DMS153 treated with DMSO at 0.1 percent for 48 hours (cell line): Measurements from ENCODE around the gene UBA5.
A peak's percentile ranks its signal among the peaks of the same experiment; 100 is the strongest.
"Not testable (repeated sequence)": the region's sequence is repeated elsewhere in the genome, so short reads cannot be mapped to it uniquely, and the experiment has no call there.

Experiments used
- DNase-seq: peaks from one replicate; lab custom pipeline; 2025; ENCODE audit not compliant: unreplicated experiment; lab: John Stamatoyannopoulos, UW

The UBA5 gene

DNA sequence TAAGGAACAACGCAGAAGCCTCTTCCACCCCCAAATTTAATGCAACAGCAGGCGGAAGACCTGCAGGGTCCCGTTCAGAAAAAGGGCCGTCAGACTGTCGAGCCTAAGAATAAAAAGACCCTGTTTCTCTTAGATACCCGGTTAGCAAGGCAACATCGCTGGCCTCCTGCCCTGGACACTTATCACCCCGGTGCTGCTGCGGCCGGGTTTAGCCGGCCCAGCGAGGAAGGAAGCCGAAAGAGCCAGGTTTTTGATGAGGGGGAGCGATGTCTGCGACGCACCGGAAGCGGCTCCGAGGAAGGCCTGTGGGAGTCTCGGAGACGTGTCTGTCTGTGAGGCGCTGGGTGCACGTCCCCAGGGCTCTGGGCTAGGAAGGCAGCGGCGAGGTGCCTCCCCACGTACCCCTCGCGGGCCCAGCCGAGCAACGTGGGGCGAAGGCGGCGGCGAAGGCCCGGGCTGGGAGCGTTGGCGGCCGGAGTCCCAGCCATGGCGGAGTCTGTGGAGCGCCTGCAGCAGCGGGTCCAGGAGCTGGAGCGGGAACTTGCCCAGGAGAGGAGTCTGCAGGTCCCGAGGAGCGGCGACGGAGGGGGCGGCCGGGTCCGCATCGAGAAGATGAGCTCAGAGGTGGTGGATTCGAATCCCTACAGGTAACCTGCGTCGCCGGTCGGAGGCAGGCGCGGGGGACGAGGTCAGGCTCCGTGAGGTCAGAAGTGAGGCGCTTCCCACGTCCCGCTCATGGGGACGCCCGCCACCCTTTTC is at the start of gene UBA5:
TSS of gene UBA5 (plus strand) at position 278 of the 759 bp plus-strand sequence. CDS start at position 487, 209 bp downstream.
- peak; percentile 43 for DNase-seq

DNA sequence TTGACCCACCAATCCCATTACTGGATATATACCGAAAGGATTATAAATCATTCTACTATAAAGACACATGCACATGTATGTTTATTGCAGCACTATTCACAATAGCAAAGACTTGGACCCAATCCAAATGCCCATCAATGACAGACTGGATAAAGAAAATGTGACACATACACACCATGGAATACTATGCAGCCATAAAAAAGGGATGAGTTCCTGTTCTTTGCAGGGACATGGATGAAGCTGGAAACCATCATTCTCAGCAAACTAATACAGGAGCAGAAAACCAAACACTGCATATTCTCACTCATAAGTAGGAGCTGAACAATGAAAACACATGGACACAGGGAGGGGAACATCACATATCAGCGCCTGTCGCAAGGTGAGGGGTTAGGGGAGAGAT is 44.8 kb upstream of the UBA5 start:
- DNase-seq: not testable (repeated sequence)

DNA sequence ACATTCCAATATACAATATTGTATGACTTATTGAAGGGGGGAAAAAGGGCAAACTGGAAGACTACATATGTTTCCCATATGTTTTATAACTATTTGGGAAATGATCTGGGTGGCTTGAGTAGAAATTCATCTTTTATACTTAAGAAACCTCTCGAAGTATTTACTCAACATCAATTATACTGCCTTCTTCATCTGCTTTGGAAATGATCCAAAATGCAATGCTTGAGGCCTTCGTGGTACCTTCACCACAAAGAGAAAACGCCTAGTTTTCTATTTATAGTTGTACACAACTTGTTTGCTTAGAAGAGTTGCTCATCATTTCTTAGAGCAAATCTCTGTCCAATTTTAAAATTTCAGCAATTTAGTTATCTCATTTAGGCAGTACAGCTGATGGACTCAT is 44.2 kb upstream of the UBA5 start:
- no peak for DNase-seq

DNA sequence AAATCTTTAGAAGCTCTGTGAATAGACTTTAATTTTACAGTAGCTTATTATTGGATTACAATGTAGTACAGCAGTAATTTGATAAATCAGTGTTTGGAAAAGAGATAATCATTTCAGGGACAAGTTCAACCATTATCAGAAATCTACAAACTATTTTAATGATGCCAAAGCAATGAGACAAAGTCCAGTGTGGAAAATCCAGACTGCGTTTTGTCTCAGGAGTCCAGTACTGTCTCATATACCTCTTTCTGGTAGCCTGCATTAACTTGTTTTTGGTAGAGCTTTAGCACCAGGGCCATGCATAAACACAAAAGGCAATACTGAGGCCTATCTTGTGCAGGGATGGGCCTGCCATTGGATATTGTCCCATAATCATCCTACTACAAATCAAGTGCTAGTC is 43.3 kb upstream of the UBA5 start:
- no peak for DNase-seq

DNA sequence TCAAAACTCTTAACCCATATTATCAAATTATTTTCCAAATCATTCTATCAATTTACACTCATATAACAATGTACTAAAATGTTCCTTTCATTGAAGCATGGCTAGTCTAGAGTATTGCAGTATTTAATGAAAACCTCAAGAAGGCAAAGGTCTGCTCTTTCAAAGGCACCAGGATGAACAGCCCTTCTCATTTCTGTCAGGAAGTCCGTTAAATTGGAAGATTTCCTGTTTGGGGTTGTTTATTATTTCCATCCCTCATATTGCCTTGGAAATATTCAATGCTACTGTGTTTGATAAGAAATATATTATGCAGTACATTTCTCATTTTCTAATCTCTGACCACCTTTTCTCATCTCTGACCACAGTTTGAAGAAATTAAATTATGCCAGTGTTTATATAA is 38.0 kb upstream of the UBA5 start:
- no peak for DNase-seq

DNA sequence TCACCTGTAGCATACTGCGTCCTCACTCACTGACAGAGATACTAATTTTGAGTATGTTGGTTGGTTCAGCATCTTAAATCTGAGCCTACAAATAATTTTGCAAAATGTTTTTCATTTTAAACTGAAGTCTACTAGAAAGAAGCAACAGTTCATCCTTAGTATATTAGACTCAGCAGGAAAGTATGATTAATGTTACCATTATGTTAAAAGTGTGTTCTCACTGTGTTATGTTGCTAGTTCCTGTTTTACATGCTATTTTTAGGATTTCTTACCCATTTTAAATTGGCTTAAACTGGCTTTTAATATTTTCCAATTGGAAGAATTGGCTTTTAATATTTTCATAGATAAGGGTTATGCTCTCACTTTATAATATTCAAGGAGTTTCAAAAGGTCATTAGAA is 37.4 kb upstream of the UBA5 start:
- no peak for DNase-seq

DNA sequence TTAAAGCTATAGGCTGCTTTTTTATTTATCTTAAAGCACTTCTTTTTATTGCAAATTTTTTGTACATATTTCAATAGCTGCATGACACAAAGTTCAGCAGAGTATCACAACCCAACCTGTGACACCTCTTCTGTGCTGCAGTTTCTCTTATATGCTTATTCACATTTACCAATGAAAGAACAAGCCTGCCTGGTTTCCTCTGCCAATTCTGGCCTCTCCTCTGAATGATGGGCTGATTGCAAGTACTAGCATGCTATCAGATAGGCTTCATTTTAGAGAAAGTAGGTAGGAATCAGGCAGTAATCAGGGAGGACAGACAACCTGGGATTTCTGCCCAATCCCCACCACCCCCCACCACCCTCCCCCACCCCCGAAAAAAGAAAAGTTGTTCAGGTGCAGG is 36.5 kb upstream of the UBA5 start:
- no peak for DNase-seq

DNA sequence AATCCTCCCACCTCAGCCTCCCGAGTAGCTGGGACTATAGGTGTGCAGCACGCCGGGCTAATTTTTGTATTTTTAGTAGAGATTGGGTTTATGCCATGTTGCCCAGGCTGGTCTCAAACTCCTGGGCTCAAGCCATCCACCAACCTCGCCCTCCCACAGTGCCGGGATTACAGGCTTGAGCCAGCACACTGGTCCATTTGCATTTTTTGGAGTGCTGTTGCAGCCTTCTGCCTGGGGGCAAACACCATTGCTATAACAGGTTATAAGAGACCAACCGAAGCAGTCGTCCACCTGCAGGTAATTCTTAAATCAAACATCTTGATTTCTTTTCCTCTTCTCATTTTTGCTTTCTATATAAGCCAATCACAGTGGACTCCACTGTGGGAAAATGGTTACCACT is 35.3 kb upstream of the UBA5 start:
- no peak for DNase-seq

DNA sequence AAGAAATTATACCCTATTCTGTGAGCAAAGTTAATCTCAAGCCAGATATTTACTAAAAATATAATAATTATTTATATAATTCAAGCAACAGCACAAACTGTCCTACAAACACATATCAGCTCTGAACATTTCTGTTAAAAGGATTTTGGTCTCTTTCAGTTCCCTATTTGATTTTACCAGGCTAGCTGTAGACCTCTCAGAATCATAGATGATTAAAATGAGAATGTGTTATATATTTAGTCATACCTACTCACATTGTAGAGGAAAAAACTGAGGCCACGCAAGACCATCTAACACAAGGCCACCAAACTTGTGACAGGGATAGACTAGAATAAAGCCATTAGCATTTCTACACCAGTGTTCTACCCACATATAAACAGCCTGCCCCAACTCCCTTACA is 34.5 kb upstream of the UBA5 start:
- no peak for DNase-seq

DNA sequence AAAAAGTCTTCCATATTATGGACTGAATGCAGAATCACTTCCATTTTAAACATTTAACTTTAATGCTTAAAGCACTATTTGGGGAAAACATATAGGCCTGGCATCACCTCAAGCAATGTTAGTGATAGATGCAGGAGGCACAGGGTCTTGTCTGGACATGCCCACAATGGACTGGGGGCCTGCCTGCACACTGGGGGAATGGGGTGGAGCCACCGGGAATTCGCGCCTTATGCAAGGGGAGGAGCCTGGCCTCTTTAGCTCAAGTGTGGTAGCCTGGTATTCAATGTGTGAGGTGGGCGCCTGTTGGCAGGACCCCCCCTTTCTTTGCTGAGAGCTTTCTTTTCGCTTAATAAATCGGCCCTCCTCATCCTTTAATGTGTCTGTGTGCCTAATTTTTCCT is 33.2 kb upstream of the UBA5 start:
- DNase-seq: no peak

DNA sequence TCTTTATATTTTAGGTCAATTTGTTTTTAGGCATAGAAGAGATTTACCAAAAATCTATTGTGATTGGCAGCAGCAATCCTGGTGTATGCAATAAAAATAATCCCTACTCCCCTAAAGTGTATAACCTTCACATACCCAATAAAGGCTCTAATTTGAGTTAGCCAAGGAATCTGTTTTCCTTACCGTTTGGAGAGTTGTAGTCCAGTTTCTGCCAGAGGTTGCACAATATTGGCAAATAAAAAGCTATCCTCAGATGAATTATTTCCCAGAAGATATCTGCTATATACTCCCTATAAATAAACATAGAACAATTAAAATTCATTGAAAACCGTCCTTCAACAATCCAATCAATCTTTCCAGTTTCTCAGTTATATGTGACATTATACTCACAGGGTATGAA is 32.0 kb upstream of the UBA5 start:
- DNase-seq: no peak

DNA sequence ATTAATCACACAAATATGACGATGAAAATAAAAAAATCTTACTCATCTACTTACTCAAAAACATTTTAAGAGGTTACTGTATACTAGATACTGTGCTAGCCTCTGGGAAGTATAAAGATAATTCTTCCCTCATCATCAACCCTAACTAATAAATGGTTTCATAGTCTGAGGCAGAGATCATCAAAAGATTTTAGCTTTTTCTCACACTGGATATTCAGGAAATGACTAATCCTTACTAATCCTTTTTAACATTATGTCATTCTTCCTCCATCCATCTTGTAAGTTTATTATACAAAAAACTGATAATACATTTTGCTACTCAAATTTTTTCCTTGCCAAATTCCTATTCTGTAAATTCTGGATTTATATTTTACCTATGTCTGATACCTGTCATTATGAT is 30.2 kb upstream of the UBA5 start:
- no peak for DNase-seq

DNA sequence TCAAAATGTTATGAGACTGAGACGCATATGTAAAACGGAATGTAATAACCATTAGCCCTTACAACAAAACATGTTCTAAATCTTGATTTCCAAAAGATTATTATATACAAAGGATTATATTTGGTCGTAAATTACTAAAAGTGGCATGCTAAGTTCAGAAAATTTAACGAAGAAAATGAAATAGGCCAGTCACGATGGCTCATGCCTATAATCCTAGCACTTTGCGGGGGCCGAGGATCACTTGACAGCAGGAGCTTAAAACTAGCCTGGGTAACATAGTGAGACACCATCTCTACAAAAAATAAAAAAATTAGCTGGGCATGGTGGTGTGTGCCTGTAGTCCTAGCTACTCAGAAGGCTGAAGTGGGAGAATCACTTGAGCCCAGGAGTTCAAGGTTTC is 29.5 kb upstream of the UBA5 start:
- no peak for DNase-seq

DNA sequence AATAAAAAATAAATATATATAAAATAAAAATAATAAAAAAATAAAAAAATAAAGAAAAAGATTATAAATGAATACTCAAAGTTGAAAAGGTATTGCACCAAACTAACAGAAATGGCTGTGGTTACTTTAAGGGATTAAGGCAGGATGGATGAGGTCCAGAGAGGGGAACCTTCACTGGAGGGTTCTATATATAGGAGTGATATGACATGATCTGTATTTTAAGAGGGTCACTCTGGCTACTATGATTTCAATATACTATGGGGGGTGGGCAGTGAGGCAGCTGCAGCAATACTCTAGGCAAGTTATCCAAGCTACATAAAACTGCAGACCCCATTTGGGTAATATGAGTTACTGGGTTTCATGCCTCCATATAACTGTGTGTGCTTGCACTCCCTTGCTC is 25.1 kb upstream of the UBA5 start:
- no peak for DNase-seq

DNA sequence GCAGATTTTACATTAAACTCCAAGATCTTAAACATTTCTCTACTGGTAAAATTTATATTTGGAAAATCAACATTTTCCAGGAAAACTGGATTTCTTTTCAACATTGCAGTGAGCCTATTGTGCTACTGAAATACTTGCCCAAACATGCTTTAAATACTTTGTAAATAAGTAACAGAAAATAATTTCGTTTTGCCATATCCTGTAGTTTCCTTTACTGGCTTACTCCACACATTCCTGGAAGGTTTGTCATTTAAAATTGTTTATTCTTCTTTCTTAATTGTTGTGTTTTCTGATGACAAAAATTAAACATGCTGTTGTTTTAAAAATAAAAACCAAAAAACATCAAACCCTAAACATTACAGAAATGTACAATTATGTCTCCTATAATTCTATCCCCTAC is 22.5 kb upstream of the UBA5 start:
- no peak for DNase-seq

DNA sequence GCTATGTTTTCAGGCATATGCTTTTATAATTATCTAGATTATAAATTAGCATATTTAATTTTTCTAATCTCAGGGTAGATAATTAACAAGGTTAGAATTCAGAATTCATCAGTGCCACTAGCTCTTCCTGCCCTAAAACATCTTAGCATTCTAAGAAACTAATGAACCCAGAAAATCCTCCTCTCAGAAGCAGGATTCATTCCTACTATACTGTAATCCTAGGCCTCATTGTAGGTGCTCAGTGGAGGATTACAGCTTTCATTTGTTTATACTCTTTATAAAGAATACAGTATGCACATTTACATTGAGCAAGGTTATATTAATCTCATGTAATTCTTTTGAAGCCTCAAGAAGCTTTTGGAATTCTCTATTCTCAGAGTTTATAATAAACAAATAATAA is 21.4 kb upstream of the UBA5 start:
- no peak for DNase-seq

DNA sequence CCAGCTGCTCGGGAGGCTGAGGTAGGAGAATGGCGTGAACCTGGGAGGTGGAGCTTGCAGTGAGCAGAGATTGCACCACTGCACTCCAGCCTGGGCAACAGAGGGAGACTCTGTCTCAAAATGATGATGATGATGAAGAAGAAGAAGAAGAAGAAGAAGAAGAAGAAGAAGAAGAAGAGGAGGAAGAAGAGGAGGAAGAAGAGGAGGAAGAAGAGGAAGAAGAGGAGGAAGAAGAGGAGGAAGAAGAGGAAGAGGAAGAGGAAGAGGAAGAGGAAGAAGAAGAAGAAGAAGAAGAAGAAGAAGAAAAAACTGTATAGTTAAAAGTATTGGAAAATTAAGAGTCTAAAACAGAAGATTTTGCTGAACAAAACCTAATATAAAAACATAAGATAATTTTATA is 18.7 kb upstream of the UBA5 start:
- DNase-seq: not testable (repeated sequence)

DNA sequence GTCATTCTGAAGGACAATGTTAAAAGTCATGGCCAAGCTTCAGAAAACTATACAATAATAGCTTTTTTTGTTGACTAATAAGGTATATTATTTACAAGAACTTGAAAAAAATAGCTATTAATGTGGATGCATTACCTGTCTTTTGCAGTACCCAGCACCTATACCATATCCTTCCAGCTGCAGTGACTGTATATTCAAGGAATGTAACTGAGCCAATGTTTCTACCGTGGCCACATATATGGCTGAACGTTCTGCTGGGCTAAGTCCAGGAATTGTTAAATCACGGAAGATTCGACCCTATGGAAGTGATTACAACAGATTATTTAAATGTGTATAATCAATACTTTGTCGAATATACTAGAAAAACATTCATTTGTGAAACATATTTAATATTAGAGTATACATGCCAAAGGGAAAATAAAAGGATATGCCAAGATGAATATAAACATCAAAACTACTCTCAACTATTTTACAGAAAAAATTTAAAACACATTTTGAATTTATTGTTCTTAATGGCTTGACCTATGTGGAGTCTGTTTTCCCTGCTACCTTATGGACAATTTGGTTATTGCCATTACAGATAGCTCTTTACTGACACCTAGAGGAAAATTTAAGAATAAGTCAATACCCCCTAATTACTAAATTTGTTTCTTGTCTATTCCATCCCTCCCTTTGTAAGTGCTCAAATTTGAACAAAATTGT is 18.1 kb upstream of the UBA5 start:
- peak; percentile 51 for DNase-seq

DNA sequence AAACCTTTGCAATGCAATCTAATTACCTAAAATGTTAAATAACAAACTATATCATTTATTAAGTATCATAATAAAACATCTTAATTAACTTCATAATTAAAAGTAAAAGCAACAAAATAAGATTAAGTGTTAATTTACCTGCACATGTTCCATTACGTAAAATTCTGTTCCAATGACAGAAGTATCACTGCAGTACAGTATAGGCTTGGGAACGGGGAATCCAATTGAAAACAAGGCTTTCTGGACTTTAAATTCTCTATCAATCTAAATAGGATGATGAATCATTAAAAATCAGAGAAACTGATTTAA is 17.6 kb upstream of the UBA5 start:
- no peak for DNase-seq

DNA sequence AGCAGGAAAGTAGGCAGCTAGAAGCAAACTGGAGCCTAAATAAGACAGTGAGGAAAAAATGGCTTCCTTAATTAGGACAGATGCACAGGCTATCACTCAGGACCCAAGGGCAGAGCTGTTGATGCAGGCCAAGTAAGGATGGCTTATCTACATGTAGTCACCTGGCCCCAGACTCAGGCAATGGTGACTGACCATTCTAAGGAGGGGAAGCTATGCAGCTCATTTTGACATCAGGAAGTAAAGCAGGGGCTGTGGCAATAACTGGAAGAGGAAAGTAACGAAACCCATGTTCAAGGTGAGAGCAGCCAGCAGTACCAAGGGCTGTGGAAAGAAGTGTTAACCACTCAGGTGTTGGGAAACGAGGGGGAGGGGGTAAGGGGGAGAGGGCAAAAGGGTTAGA is 16.8 kb upstream of the UBA5 start:
- no peak for DNase-seq

DNA sequence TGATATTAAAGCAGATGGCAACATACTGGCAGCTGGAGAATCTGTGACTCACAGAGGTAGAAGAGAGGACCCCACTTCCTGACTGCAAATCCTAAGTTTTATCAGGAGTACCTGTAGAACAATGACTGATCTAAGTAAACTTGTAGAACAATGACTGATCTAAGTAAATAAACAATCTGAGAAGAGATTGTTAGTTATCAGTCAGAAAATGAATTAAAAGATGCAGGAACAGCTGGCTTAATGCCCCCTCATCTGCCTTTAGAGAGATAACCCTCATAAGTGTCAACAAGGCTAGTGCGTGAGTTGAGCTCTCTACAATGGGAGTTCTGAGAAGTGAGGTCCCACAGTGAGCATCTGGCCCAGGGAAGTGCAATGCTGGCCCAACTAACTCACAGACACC is 15.1 kb upstream of the UBA5 start:
- no peak for DNase-seq

DNA sequence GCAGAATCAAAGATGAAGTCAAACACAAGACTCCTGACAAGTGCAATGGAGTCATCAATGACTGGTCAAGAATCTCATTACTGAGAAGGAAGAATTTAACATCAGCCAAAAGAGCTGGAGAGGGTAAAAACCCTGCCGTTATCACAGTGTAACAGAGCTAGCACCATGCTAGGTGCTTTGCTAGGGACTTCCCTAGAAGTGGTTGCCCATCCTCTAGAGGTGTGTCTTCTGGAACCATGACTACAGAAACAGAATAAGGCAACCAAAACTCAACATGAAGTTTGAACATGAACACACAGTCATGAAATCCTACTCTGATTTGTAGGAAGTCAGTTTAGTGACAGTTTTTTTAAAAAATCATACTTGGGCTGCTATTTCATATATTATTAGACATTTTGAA is 10.0 kb upstream of the UBA5 start:
- no peak for DNase-seq

DNA sequence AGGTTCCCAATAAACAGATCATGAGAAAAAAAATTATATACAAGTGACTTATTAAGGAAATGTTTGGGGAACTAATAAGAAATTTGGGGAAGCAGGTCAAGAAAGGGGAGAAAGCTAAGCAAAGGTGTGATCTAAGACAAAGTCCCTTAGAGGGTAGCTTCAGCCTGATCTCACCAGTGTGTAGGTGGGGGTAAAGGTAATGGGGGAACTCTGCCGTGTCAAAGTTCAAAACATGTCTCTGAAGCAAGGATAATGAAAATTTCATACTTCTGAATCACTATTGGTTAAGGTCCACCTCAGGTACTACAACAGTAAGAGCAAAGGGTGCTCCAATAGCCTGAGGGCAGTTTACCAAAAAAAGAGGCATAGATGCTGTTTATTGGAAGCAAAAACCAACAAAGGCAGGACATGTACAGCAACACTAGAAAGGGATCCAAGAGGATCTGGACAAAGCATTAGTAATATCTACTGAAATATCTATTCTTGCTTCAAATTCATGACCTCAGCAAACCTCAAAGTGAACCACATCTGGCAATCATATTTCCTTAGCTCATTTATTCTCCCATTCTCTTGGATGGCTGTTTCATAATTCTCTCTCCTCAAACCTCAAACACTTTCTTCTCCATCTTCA is 7.4 kb upstream of the UBA5 start:
- no peak for DNase-seq
